Thyroid gland (tissue), 4 donors: Measurements from ENCODE around the gene BCL2L11. TPM values are rescaled to one million over a fixed set of nuclear protein-coding genes. Genes with fewer than 3 reads are reported as not detected.

Experiments used
- DNase-seq, 2 donors: peaks; one replicate each; pipeline ENCODE4 v3.0.0-alpha.2; 2019
- H3K27ac ChIP-seq, 3 donors: fragments of 200-600 bp; sonication (generic); 1 replicate in 2 of 3; 2 replicates in 1 of 3; pipeline ENCODE4 v1.5.1; 2016 to 2019; ENCODE audit warnings: mild to moderate bottlenecking in 1 of 3, moderate library complexity in 1 of 3
- H3K27me3 ChIP-seq: fragments of 200-600 bp; sonication (generic); one replicate; pipeline ENCODE4 v1.5.1; 2019
- H3K36me3 ChIP-seq, 2 donors: fragments of 200-600 bp; sonication (generic); one replicate each; pipeline ENCODE4 v1.5.1; 2016 to 2019
- H3K4me1 ChIP-seq, 2 donors: fragments of 200-600 bp; sonication (generic); one replicate each; pipeline ENCODE4 v1.5.1; 2017 to 2019
- H3K4me3 ChIP-seq, 3 donors: fragments of 200-600 bp; sonication (generic); replicated peaks in 1 of 3; 1 replicate in 2 of 3; 2 replicates in 1 of 3; pipeline ENCODE4 v1.5.1; 2016; ENCODE audit warnings: mild to moderate bottlenecking in 1 of 3
- H3K9me3 ChIP-seq: fragments of 200-600 bp; sonication (generic); one replicate; pipeline ENCODE4 v1.5.1; 2017
- POLR2A ChIP-seq, 2 donors: fragments of 450-650 bp; IDR thresholded peaks; one replicate each; pipeline ENCODE4 v1.6.1; 2017; ENCODE audit warnings: antibody characterized with exemption in 2 of 2, mild to moderate bottlenecking in 2 of 2, moderate library complexity in 1 of 2
- WGBS, 2 donors: methylation state at CpG; one replicate each; pipeline ENCODE4 v1.1.5; 2017; 5-methylcytosine and 5-hydroxymethylcytosine counted together
- intact Hi-C: fragments of 100-400 bp; cut with DNase I; formaldehyde crosslinking; loops from one replicate; pipeline ENCODE4 v1.15.1; 2023
- total RNA-seq, 4 donors: library from RNA; depleted of rRNA; stranded (reverse); fragments of >200 nt; gene quantifications; one replicate each; pipeline ENCODE4 v1.2.3, GENCODE V29; 2016
- TF ChIP-seq, protein P1 (sequence below), 6 experiments: fragments of 200-600 bp in 3 of 6; fragments of 450-650 bp in 3 of 6; sonication (generic) in 3 of 6; IDR thresholded peaks; one replicate each; pipeline ENCODE4 v1.5.1; 2016 to 2019; ENCODE audit warnings: antibody characterized with exemption in 6 of 6, mild to moderate bottlenecking in 2 of 6, inconsistent platforms in 1 of 6, moderate library complexity in 1 of 6

The BCL2L11 gene
- total RNA-seq, 4 donors from 2014 or later = 48.4 to 90.6 (median 62.4) TPM

GRCh38 chr2:111216811-111217652 lies 96.3 kb downstream of the BCL2L11 start:
- WGBS, 2 donors = 93 to 100% methylated on average over 3 to 4 of the region's 6 CpGs

More at GRCh38 chr2:111216811-111217652, 96.3 kb downstream of the BCL2L11 start:
- intact Hi-C loops = no loop called here
- Histone ChIP-seq H3K9me3 (no peaks in the 10 kb centered on the region), H3K27ac (no peak overlapping the region), H3K4me3 (no peak overlapping the region), H3K4me1 (peaks cover 6 to 8% of the 10 kb centered on the region in 2 donors), H3K36me3 (no peaks in the 10 kb centered on the region), H3K27me3 (no peaks in the 10 kb centered on the region)
- TF ChIP-seq, protein P1, sequence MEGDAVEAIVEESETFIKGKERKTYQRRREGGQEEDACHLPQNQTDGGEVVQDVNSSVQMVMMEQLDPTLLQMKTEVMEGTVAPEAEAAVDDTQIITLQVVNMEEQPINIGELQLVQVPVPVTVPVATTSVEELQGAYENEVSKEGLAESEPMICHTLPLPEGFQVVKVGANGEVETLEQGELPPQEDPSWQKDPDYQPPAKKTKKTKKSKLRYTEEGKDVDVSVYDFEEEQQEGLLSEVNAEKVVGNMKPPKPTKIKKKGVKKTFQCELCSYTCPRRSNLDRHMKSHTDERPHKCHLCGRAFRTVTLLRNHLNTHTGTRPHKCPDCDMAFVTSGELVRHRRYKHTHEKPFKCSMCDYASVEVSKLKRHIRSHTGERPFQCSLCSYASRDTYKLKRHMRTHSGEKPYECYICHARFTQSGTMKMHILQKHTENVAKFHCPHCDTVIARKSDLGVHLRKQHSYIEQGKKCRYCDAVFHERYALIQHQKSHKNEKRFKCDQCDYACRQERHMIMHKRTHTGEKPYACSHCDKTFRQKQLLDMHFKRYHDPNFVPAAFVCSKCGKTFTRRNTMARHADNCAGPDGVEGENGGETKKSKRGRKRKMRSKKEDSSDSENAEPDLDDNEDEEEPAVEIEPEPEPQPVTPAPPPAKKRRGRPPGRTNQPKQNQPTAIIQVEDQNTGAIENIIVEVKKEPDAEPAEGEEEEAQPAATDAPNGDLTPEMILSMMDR (IDR thresholded peaks at IDR 0.05) = no peak
- no peak for TF ChIP-seq POLR2A (IDR thresholded peaks at IDR 0.05)
- DNase-seq = no peak
